ENCODE results near the gene MXD4.

MXD4 gene

DNA sequence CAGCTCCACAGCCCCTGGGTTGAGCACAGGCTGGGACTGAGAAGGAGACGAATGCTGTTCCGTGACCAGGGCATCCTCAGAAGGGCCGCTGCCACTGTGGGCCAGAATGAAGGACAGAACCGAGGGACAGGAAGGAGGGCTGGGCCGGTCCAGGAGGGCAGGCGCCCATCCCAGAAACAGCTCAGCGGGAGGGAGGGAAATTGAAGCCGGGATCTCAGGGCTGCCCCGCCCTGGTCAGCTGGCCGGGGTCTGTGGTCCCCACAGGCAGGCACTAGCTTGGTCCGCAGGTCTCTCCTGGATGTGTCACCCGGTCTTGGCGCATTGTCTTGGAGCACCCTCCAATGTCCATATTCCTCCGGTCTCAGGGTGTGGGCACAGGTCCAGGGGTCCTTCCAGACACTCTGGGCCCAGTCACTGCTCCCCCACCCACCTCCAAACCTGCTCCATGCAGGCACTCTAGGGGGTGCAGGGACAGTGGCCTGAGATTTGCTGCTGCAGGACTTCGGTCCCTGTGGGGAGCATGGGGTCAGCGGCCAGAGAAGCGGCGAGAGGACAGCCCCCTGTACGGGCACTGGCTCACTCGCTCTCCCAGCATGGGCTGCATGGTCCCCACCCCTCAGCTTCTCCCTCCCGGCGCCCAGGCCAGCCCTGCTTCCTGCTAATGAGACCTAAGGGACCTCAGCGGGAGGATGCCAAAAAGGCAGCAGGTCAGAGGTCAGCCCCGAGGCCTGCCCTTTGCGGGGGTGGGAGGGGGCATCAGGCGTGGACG, 23.9 kb upstream of the MXD4 start:
- ATAC-seq (ENCODE audit: low read depth) (no peak), DNase-seq (ENCODE audit: low spot score) (peak; percentile 61)
- Histone ChIP-seq H3K4me1 (ENCODE audit: insufficient read depth, poor library complexity, severe bottlenecking) (no peaks in the 10 kb centered on the region), H3K27me3 (ENCODE audit: insufficient read depth, poor library complexity, severe bottlenecking) (no peaks in the 10 kb centered on the region), H3K27ac (ENCODE audit: poor library complexity, severe bottlenecking) (no peak overlapping the region), H3K9me3 (ENCODE audit: severe bottlenecking) (no peaks in the 10 kb centered on the region), H3K4me3 (ENCODE audit: severe bottlenecking) (no peak overlapping the region), H3K36me3 (ENCODE audit: low read depth) (no peaks in the 10 kb centered on the region)
- TF ChIP-seq, protein P1, sequence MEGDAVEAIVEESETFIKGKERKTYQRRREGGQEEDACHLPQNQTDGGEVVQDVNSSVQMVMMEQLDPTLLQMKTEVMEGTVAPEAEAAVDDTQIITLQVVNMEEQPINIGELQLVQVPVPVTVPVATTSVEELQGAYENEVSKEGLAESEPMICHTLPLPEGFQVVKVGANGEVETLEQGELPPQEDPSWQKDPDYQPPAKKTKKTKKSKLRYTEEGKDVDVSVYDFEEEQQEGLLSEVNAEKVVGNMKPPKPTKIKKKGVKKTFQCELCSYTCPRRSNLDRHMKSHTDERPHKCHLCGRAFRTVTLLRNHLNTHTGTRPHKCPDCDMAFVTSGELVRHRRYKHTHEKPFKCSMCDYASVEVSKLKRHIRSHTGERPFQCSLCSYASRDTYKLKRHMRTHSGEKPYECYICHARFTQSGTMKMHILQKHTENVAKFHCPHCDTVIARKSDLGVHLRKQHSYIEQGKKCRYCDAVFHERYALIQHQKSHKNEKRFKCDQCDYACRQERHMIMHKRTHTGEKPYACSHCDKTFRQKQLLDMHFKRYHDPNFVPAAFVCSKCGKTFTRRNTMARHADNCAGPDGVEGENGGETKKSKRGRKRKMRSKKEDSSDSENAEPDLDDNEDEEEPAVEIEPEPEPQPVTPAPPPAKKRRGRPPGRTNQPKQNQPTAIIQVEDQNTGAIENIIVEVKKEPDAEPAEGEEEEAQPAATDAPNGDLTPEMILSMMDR (IDR thresholded peaks at IDR 0.05; ENCODE audit: poor library complexity, severe bottlenecking) = no peak

DNA sequence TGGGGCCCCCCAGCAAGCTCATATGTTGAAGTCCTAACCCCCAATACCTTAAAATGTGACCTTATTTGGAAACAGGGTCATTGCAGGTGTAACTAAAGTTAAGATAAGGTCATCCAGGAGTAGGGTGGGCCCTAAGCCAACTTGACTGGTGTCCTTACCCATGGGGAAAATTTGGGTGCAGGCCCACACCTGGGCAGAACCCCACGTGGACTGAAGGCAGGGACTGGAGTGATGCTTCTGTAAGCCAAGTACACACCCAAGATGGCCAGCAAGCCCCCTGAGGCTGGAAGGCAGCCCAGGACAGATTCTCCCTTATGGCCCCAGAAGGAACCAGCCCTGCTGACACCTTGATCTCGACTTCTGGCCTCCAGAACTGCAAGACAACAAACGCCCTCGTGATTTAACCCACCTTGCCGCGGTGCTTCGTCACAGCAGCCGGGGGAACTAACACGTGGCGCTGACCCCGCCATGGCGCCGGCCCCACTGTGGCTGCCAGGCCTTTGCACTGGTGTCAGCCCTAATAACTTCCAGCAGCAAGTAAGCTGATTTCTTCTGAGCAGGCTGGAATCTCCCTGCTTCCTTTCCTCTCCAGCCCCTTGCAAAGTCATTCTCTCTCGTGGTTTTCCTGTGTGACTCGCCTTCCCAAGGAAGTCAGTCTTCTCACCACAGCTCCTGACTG, 23.2 kb upstream of the MXD4 start:
- no peaks in the 10 kb centered on the region for H3K9me3 ChIP-seq (ENCODE audit: severe bottlenecking)
- no peaks in the 10 kb centered on the region for H3K27me3 ChIP-seq (ENCODE audit: insufficient read depth, poor library complexity, severe bottlenecking)
- H3K36me3 ChIP-seq (ENCODE audit: low read depth) = no peaks in the 10 kb centered on the region
- ATAC-seq (ENCODE audit: low read depth) (peak; percentile 56; the same call in 1 of the 3 replicates), DNase-seq (ENCODE audit: low spot score) (no peak)
- H3K4me1 ChIP-seq (ENCODE audit: insufficient read depth, poor library complexity, severe bottlenecking) = no peaks in the 10 kb centered on the region
- no peak overlapping the region for H3K27ac ChIP-seq (ENCODE audit: poor library complexity, severe bottlenecking)
- TF ChIP-seq, protein P1 (IDR thresholded peaks at IDR 0.05; ENCODE audit: poor library complexity, severe bottlenecking) = no peak
- no peak overlapping the region for H3K4me3 ChIP-seq (ENCODE audit: severe bottlenecking)

DNA sequence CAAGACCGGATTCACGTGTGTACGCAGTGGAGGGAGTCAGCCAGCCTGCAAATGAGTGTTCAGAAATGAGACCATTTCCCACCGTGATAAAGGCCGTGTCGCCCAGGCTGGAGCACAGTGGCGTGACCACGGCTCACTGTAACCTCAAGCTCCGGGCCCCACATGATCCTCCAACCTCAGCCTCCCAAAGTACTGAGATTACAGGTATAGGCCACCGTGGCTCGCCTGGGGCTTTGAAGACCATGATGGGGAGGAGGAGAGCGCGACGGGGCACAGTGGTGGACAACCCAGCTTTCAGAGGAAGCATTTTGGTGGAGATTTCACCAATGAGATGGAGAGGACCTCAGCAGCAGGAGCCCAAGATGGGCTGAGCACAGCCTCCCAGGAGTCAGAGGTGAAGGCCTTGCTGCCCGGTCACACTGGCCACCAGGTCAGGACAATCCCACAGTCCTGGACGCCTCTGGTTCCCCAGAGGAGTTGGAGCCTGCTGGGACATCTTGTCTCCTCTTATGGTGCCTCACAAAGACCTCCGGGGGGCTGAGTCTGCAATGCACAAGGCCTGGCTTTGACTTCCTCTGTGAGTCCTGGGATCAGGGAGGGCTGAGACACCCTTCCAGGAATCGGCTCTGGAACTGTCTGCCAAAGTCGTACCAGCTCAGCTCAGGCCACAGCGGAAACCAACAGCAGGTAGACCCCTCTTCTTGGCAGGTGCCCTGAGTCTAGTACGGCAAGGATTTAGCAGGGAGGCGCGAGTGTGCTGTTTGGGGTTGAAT, 22.4 kb upstream of the MXD4 start:
- TF ChIP-seq, protein P1 (IDR thresholded peaks at IDR 0.05; ENCODE audit: poor library complexity, severe bottlenecking) = no peak
- H3K4me3 ChIP-seq (ENCODE audit: severe bottlenecking) = no peak overlapping the region
- DNase-seq (ENCODE audit: low spot score) (peak; percentile 26), ATAC-seq (ENCODE audit: low read depth) (no peak)
- H3K4me1 ChIP-seq (ENCODE audit: insufficient read depth, poor library complexity, severe bottlenecking) = no peaks in the 10 kb centered on the region
- H3K27ac ChIP-seq (ENCODE audit: poor library complexity, severe bottlenecking) = no peak overlapping the region
- H3K27me3 ChIP-seq (ENCODE audit: insufficient read depth, poor library complexity, severe bottlenecking) = no peaks in the 10 kb centered on the region
- H3K36me3 ChIP-seq (ENCODE audit: low read depth) = no peaks in the 10 kb centered on the region
- H3K9me3 ChIP-seq (ENCODE audit: severe bottlenecking) = no peaks in the 10 kb centered on the region

DNA sequence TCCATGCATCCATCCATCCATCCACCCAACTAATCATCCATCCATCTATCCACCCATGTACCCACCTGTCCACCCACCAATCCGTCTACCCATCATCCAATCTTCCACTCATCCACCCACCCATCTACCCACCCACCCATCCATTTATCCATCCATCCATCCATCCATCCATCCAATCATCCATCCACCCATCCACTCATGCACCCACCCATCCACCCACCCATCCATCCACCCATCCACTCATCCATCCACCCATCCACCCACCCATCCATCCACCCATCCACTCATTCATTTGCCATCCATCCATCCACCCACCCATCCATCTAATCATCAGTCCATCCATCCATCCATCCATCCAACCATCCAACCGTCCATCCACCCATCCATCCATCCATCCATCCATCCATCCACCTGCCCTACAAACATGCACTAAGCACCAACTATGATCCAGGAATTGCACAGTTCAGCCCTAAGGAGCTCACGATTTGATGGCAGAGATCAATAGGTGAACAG, 21.3 kb upstream of the MXD4 start:
- H3K9me3 ChIP-seq (ENCODE audit: severe bottlenecking) = no peaks in the 10 kb centered on the region
- ATAC-seq (ENCODE audit: low read depth) = no peak
- TF ChIP-seq, protein P1 (IDR thresholded peaks at IDR 0.05; ENCODE audit: poor library complexity, severe bottlenecking) = no peak
- H3K4me1 ChIP-seq (ENCODE audit: insufficient read depth, poor library complexity, severe bottlenecking) = no peaks in the 10 kb centered on the region
- no peaks in the 10 kb centered on the region for H3K36me3 ChIP-seq (ENCODE audit: low read depth)
- H3K27ac ChIP-seq (ENCODE audit: poor library complexity, severe bottlenecking) = no peak overlapping the region
- peak; percentile 1 for DNase-seq (ENCODE audit: low spot score)
- no peak overlapping the region for H3K4me3 ChIP-seq (ENCODE audit: severe bottlenecking)
- H3K27me3 ChIP-seq (ENCODE audit: insufficient read depth, poor library complexity, severe bottlenecking) = no peaks in the 10 kb centered on the region
